Peyer's patch (tissue), 4 donors: ENCODE measurements around the gene C1orf167.

ENCODE experiments used
- CTCF ChIP-seq, 6 experiments: fragments of 450-650 bp in 4 of 6; fragments of 200-600 bp in 2 of 6; sonication (generic) in 1 of 6; IDR thresholded peaks; one replicate each; pipeline ENCODE4 v1.5.1; 2017 to 2019; ENCODE audit warnings: antibody characterized with exemption in 6 of 6, mild to moderate bottlenecking in 3 of 6, moderate library complexity in 1 of 6
- POLR2A ChIP-seq, 2 donors: fragments of 450-650 bp; IDR thresholded peaks; one replicate each; pipeline ENCODE4 v1.5.1; 2017; ENCODE audit warnings: antibody characterized with exemption in 2 of 2, mild to moderate bottlenecking in 2 of 2, moderate library complexity in 2 of 2

- TF ChIP-seq POLR2A (IDR thresholded peaks at IDR 0.05) (no peak), CTCF (IDR thresholded peaks at IDR 0.05) (no peak)
These were observed 49.7 kb upstream of the C1orf167 start for GRCh38 chr1:11712285-11712684.
